Uterus (tissue), 2 donors: Measurements from ENCODE around the gene TWNK.

ENCODE experiments used
- POLR2A ChIP-seq, 2 donors: fragments of 450-650 bp; IDR thresholded peaks; one replicate each; pipeline ENCODE4 v1.6.1; 2016; ENCODE audit warnings: antibody characterized with exemption in 2 of 2, mild to moderate bottlenecking in 1 of 2, moderate library complexity in 1 of 2
- TF ChIP-seq, protein P1 (sequence below), 4 experiments: fragments of 200-600 bp in 2 of 4; fragments of 450-650 bp in 2 of 4; sonication (generic) in 2 of 4; IDR thresholded peaks; one replicate each; pipeline ENCODE4 v1.5.1; 2016 to 2019; ENCODE audit warnings: antibody characterized with exemption in 4 of 4, mild to moderate bottlenecking in 2 of 4, moderate library complexity in 1 of 4

DNA sequence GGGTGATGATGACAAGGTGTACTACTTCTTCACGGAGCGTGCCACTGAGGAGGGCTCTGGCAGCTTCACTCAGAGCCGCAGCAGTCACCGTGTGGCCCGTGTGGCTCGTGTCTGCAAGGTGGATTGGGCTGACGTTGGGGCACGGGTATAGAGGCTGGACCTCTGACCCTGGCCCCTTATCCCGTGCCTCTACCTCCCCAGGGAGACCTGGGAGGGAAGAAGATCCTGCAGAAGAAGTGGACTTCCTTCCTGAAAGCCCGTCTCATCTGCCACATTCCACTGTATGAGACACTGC, 8.5 kb upstream of the TWNK start:
- TF ChIP-seq, protein P1, sequence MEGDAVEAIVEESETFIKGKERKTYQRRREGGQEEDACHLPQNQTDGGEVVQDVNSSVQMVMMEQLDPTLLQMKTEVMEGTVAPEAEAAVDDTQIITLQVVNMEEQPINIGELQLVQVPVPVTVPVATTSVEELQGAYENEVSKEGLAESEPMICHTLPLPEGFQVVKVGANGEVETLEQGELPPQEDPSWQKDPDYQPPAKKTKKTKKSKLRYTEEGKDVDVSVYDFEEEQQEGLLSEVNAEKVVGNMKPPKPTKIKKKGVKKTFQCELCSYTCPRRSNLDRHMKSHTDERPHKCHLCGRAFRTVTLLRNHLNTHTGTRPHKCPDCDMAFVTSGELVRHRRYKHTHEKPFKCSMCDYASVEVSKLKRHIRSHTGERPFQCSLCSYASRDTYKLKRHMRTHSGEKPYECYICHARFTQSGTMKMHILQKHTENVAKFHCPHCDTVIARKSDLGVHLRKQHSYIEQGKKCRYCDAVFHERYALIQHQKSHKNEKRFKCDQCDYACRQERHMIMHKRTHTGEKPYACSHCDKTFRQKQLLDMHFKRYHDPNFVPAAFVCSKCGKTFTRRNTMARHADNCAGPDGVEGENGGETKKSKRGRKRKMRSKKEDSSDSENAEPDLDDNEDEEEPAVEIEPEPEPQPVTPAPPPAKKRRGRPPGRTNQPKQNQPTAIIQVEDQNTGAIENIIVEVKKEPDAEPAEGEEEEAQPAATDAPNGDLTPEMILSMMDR (IDR thresholded peaks at IDR 0.05) = no peak
- no peak for TF ChIP-seq POLR2A (IDR thresholded peaks at IDR 0.05)
